Astrocyte of the spinal cord (primary cell): ENCODE results near the gene BRPF3.
A peak's percentile ranks its signal among the peaks of the same experiment; 100 is the strongest.

ENCODE experiments used
- DNase-seq: peaks from one replicate; pipeline ENCODE4 v3.0.0; 2011; ENCODE audit warnings: low read depth, low spot score
- H3K4me3 ChIP-seq: 2 replicates; pipeline ENCODE4 v1.5.1; 2011; ENCODE audit warnings: low read depth, mild to moderate bottlenecking, low read length, moderate library complexity
- in situ Hi-C: cut with HindIII; loops from 2 replicates; pipeline ENCODE4 v1.10.0; 2017; ENCODE audit warnings: low sequenced_read_pairs
- TF ChIP-seq, protein P1 (sequence below): IDR thresholded peaks from 2 replicates; pipeline ENCODE4 v1.5.1; 2012; ENCODE audit warnings: low read depth, mild to moderate bottlenecking, low read length, inconsistent platforms

BRPF3 gene

DNA sequence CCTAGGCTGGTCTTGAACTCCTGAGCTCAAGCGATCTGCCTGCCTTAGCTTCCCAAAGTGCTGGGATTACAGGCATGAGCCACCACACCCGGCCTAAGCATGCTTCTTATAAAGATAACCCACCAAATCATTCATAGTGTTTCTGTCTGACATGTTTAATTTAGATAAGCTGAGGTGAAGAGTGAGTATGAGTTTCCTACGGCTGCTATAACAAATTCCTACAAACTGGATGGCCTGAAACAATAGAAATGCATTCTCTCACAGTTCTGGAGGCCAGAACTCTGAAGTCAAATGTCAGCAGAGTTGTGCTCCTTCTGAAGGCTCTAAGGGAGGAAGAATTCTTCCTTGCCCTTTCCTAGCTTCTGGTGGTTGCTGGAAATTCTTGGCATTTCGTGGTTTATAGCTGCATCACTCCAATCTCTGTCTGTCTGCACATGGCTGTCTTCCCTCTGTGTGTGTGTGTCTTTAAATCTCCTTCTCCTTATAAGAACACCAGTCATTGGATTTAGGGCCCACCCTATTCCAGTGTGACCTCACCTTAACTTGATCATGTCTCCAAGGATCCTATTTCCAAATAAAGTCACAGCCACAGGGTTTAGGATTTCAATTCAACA is 36.3 kb upstream of the BRPF3 start:
- H3K4me3 ChIP-seq: no peak overlapping the region
- in situ Hi-C loops: no loop called here
- peak; percentile 26 for DNase-seq
- TF ChIP-seq, protein P1, sequence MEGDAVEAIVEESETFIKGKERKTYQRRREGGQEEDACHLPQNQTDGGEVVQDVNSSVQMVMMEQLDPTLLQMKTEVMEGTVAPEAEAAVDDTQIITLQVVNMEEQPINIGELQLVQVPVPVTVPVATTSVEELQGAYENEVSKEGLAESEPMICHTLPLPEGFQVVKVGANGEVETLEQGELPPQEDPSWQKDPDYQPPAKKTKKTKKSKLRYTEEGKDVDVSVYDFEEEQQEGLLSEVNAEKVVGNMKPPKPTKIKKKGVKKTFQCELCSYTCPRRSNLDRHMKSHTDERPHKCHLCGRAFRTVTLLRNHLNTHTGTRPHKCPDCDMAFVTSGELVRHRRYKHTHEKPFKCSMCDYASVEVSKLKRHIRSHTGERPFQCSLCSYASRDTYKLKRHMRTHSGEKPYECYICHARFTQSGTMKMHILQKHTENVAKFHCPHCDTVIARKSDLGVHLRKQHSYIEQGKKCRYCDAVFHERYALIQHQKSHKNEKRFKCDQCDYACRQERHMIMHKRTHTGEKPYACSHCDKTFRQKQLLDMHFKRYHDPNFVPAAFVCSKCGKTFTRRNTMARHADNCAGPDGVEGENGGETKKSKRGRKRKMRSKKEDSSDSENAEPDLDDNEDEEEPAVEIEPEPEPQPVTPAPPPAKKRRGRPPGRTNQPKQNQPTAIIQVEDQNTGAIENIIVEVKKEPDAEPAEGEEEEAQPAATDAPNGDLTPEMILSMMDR: no peak

DNA sequence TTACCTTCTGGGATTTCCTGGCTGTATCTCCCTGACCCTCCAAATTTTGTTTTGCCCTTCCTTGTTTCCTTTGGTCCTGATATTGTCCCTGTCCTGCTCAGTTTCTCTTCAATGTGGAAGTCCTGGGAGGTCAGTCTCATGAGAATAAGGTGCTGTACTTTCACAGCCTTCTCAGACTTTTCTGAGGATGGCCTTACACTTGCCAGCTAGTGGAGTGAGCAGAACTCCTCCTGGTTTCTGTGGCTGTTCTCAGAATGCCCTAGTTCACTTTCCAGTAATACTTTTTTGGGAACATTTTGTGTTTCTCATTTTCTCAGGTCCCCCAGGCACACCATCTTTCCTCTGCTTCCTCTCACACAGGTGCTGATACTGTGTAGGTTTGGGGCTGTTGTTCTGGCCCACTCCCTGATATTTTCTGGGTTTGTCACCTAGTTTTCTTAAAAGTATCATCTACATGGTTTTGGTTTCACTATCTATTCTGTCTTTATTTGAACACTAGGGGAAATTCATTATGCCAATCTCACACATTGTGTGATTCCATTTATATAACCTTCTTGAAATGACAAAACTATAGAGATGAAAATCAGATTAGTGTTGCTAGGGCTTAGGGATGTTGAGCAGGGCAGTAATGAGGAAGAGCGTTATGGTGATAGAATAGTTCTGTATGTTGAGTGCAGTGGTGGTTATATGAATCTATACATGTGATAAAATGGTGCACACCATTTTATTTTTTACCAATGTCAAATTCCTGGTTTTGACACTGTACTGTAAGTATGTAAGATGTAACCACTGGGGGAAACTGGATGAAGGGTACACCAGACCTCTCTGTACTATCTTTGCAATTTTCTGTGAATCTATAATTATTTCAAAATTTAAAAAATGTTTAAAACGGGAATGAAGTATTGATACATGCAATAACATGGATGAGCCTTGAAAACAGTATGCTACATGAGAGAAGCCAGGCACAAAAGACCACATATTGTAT is 27.2 kb upstream of the BRPF3 start:
- TF ChIP-seq, protein P1: no peak
- no peak for DNase-seq
- in situ Hi-C loops: no loop called here
- H3K4me3 ChIP-seq: no peak overlapping the region

DNA sequence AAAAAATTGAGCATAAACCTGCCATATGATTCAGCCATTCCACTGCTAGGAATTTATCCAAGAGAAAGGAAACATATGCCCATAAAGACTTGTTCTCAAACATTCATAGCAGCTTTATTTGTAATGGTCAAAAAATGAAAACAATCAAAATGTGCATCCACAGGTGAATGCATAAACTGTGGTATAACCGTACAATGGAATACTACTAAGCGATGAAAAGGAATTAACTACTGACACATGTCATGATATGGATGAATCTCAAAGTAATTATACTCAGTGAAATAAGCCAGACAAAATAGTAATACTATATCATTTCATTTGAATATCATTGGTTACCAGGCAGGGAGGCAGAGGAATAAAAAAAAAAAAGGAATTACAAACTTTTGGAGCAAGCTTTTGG is 25.8 kb upstream of the BRPF3 start:
- TF ChIP-seq, protein P1: no peak
- no peak for DNase-seq
- in situ Hi-C loops: no loop called here
- no peak overlapping the region for H3K4me3 ChIP-seq

DNA sequence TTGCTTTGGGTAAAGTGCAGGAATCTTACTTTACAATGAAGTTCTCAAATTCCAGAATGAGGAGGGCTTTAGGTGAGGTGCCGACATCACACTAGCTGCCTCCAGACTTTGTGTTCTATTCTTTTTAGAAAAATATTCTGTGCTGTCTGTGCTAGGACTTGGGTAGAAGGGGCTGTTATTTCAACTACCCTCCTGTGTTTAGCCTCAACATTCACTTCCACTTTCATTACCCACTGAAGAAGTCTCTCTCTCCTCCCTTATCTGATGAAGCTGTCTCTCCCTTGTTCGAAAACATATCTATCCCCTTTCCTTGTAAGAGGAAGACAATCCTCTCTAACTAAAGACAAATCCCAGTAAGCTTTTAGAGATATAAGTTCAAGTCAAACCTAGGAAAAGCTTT is 25.0 kb upstream of the BRPF3 start:
- TF ChIP-seq, protein P1: no peak
- no peak overlapping the region for H3K4me3 ChIP-seq
- in situ Hi-C loops: no loop called here
- DNase-seq: no peak

DNA sequence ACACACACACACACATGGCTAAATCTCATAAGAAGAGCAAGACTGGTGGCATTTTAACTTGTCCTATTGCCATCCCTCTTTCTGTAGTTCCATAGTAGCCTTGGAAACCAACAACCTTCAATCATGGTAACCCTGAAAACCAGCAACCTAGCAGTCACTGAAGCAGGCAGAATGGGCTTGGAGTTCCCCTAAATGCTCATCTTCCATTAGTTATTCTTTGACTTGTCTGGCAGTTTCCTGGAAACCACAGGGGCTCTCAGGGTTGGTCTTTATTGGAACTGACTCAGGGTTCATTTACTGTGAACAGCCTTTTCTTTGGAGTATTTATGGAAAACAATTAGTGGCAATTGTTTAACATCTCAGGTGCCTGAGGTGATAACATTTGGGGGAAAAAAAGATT is 19.4 kb upstream of the BRPF3 start:
- DNase-seq: no peak
- no peak overlapping the region for H3K4me3 ChIP-seq
- in situ Hi-C loops: no loop called here
- TF ChIP-seq, protein P1: no peak

DNA sequence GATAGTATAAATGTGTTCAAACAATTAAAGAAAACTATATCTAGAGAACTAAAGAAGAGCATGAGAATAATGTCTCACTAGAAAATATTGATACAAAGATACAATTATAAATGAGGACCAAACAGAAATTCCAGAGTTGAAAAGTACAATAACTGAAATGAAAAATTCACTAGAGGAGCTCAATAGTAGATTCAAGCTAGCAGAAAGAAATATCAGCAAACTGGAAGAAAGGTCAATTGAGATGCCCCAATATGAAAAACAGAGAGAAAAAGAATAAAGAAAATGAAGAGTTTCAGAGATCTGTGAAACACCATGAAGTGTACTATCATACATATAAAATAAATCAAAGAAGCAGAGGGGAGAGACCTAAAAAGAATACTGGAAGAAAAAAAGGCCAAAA is 18.0 kb upstream of the BRPF3 start:
- in situ Hi-C loops: no loop called here
- DNase-seq: no peak
- TF ChIP-seq, protein P1: no peak
- no peak overlapping the region for H3K4me3 ChIP-seq
